ENCODE measurements around the gene CNTN4. TPM values are rescaled to one million over a fixed set of nuclear protein-coding genes. Genes with fewer than 3 reads are reported as not detected.

CNTN4 gene
- total and polyA plus RNA-seq, 4 donors = 1.5 to 30.7 (median 5.7) TPM

- Histone ChIP-seq H3K9me3 (ENCODE audit: control insufficient read depth in 4 of 4, insufficient read depth in 3 of 4, low read length in 3 of 4) (no peaks in the 10 kb centered on the region), H3K27ac (ENCODE audit: low read depth in 1 of 2, low read length in 1 of 2) (no peak overlapping the region), H3K9ac (ENCODE audit: insufficient read depth in 1 of 2, low read length in 2 of 2) (no peak overlapping the region), H3K36me3 (ENCODE audit: control insufficient read depth in 4 of 4, insufficient read depth in 4 of 4, low read length in 4 of 4) (no peaks in the 10 kb centered on the region), H3K4me1 (ENCODE audit: control insufficient read depth in 5 of 5, insufficient read depth in 5 of 5, low read length in 5 of 5) (no peaks in the 10 kb centered on the region), H3K27me3 (ENCODE audit: control insufficient read depth in 3 of 3, insufficient read depth in 3 of 3, low read length in 2 of 3) (no peaks in the 10 kb centered on the region), H3K4me3 (no peak overlapping the region)
- TF ChIP-seq, protein P1, sequence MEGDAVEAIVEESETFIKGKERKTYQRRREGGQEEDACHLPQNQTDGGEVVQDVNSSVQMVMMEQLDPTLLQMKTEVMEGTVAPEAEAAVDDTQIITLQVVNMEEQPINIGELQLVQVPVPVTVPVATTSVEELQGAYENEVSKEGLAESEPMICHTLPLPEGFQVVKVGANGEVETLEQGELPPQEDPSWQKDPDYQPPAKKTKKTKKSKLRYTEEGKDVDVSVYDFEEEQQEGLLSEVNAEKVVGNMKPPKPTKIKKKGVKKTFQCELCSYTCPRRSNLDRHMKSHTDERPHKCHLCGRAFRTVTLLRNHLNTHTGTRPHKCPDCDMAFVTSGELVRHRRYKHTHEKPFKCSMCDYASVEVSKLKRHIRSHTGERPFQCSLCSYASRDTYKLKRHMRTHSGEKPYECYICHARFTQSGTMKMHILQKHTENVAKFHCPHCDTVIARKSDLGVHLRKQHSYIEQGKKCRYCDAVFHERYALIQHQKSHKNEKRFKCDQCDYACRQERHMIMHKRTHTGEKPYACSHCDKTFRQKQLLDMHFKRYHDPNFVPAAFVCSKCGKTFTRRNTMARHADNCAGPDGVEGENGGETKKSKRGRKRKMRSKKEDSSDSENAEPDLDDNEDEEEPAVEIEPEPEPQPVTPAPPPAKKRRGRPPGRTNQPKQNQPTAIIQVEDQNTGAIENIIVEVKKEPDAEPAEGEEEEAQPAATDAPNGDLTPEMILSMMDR (IDR thresholded peaks at IDR 0.05; ENCODE audit: control extremely low read depth, extremely low read depth) = no peak
- 86 to 88% methylated on average over 1 of the region's 1 CpG for WGBS, 2 donors
- ATAC-seq (ENCODE audit: insufficient read depth, low FRiP score) (no peak), DNase-seq (no peak)
Observed at GRCh38 chr3:2204054-2204453, 105.4 kb downstream of the CNTN4 start.

- TF ChIP-seq, protein P1 (IDR thresholded peaks at IDR 0.05; ENCODE audit: control extremely low read depth, extremely low read depth) = no peak
- Histone ChIP-seq H3K4me1 (ENCODE audit: control insufficient read depth in 5 of 5, insufficient read depth in 5 of 5, low read length in 5 of 5) (no peaks in the 10 kb centered on the region), H3K36me3 (ENCODE audit: control insufficient read depth in 4 of 4, insufficient read depth in 4 of 4, low read length in 4 of 4) (no peaks in the 10 kb centered on the region), H3K27ac (ENCODE audit: low read depth in 1 of 2, low read length in 1 of 2) (no peak overlapping the region), H3K27me3 (ENCODE audit: control insufficient read depth in 3 of 3, insufficient read depth in 3 of 3, low read length in 2 of 3) (no peaks in the 10 kb centered on the region), H3K9ac (ENCODE audit: insufficient read depth in 1 of 2, low read length in 2 of 2) (no peak overlapping the region), H3K9me3 (ENCODE audit: control insufficient read depth in 4 of 4, insufficient read depth in 3 of 4, low read length in 3 of 4) (no peaks in the 10 kb centered on the region), H3K4me3 (no peak overlapping the region)
- no peak for DNase-seq
- ATAC-seq (ENCODE audit: insufficient read depth, low FRiP score) = no peak
- WGBS, 2 donors = 83 to 87% methylated on average over 2 of the region's 2 CpGs
Observed at GRCh38 chr3:2205692-2206091, 107.0 kb downstream of the CNTN4 start.

GRCh38 chr3:2206536-2206935 is 107.9 kb downstream of the CNTN4 start:
- TF ChIP-seq, protein P1 (IDR thresholded peaks at IDR 0.05; ENCODE audit: control extremely low read depth, extremely low read depth) = no peak
- DNase-seq = no peak
- Histone ChIP-seq H3K4me1 (ENCODE audit: control insufficient read depth in 5 of 5, insufficient read depth in 5 of 5, low read length in 5 of 5) (no peaks in the 10 kb centered on the region), H3K36me3 (ENCODE audit: control insufficient read depth in 4 of 4, insufficient read depth in 4 of 4, low read length in 4 of 4) (no peaks in the 10 kb centered on the region), H3K4me3 (no peak overlapping the region), H3K27ac (ENCODE audit: low read depth in 1 of 2, low read length in 1 of 2) (no peak overlapping the region), H3K27me3 (ENCODE audit: control insufficient read depth in 3 of 3, insufficient read depth in 3 of 3, low read length in 2 of 3) (no peaks in the 10 kb centered on the region), H3K9me3 (ENCODE audit: control insufficient read depth in 4 of 4, insufficient read depth in 3 of 4, low read length in 3 of 4) (peaks cover 0 to 2% (median 0%) of the 10 kb centered on the region in 4 donors), H3K9ac (ENCODE audit: insufficient read depth in 1 of 2, low read length in 2 of 2) (no peak overlapping the region)
- 88 to 89% methylated on average over 4 of the region's 4 CpGs for WGBS, 2 donors
- no peak for ATAC-seq (ENCODE audit: insufficient read depth, low FRiP score)

DNA sequence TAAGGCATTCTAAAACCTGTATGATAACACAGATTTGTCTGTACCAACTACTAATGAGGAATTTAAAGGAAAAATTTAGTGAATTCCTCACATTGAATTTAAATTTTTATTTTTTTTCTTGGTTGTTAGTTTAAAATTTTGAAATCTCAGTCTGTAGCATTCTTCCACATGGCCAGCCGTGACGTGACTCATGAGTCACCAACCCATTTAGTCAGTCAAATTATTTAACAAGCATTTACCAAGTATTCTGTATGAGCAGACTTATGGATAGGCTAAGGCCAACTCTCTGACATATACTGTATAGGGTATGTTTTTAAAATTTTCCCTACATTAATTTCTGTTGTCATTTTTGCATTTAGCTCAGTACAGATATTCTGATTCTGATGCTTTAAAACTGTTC is 112.9 kb downstream of the CNTN4 start:
- Histone ChIP-seq H3K9ac (ENCODE audit: insufficient read depth in 1 of 2, low read length in 2 of 2) (no peak overlapping the region), H3K36me3 (ENCODE audit: control insufficient read depth in 4 of 4, insufficient read depth in 4 of 4, low read length in 4 of 4) (no peaks in the 10 kb centered on the region), H3K4me3 (no peak overlapping the region), H3K9me3 (ENCODE audit: control insufficient read depth in 4 of 4, insufficient read depth in 3 of 4, low read length in 3 of 4) (peaks cover 0 to 4% (median 1%) of the 10 kb centered on the region in 4 donors), H3K27me3 (ENCODE audit: control insufficient read depth in 3 of 3, insufficient read depth in 3 of 3, low read length in 2 of 3) (no peaks in the 10 kb centered on the region), H3K27ac (ENCODE audit: low read depth in 1 of 2, low read length in 1 of 2) (no peak overlapping the region), H3K4me1 (ENCODE audit: control insufficient read depth in 5 of 5, insufficient read depth in 5 of 5, low read length in 5 of 5) (no peaks in the 10 kb centered on the region)
- ATAC-seq (ENCODE audit: insufficient read depth, low FRiP score) (no peak), DNase-seq (no peak)
- TF ChIP-seq, protein P1 (IDR thresholded peaks at IDR 0.05; ENCODE audit: control extremely low read depth, extremely low read depth) = no peak
- 87 to 91% methylated on average over 2 of the region's 2 CpGs for WGBS, 2 donors
